Skeletal muscle satellite cell (primary cell): ENCODE measurements around the gene IPO5.
"Not testable (repeated sequence)": the region's sequence is repeated elsewhere in the genome, so short reads cannot be mapped to it uniquely, and the experiment has no call there.

Experiments
- H3K27me3 ChIP-seq: 2 replicates; pipeline ENCODE4 v1.7.0; 2013; ENCODE audit warnings: low read length; ENCODE audit not compliant: control insufficient read depth, insufficient read depth
- H3K36me3 ChIP-seq: 2 replicates; pipeline ENCODE4 v1.7.0; 2013; ENCODE audit warnings: mild to moderate bottlenecking, control low read depth, low read length; ENCODE audit not compliant: insufficient read depth
- H3K4me1 ChIP-seq: 2 replicates; pipeline ENCODE4 v1.7.0; 2013; ENCODE audit warnings: low read length; ENCODE audit not compliant: control insufficient read depth, insufficient read depth
- H3K4me2 ChIP-seq: 2 replicates; pipeline ENCODE4 v1.7.0; 2013; ENCODE audit warnings: mild to moderate bottlenecking, low read length
- H3K4me3 ChIP-seq: 2 replicates; pipeline ENCODE4 v1.7.0; 2013; ENCODE audit warnings: low read length
- H3K9ac ChIP-seq: 2 replicates; pipeline ENCODE4 v1.7.0; 2013; ENCODE audit warnings: mild to moderate bottlenecking, low read depth, low read length, moderate library complexity
- H3K9me3 ChIP-seq: replicated peaks from 2 replicates; pipeline ENCODE4 v1.7.0; 2013; ENCODE audit warnings: mild to moderate bottlenecking, control low read depth, low read length

The IPO5 gene

GRCh38 chr13:97977982-97978381 is 24.5 kb downstream of the IPO5 start:
- Histone ChIP-seq H3K4me3 (peak overlapping the region; percentile 99), H3K9ac (peak overlapping the region; percentile 94), H3K4me2 (peak overlapping the region; percentile 82), H3K9me3 (no peaks in the 10 kb centered on the region), H3K36me3 (peaks cover 11% of the 10 kb centered on the region), H3K27me3 (no peaks in the 10 kb centered on the region), H3K4me1 (peaks cover 35% of the 10 kb centered on the region)

GRCh38 chr13:97978651-97979050 is 25.2 kb downstream of the IPO5 start:
- peak overlapping the region; percentile 99 for H3K4me3 ChIP-seq
- peak overlapping the region; percentile 82 for H3K4me2 ChIP-seq
- peak overlapping the region; percentile 94 for H3K9ac ChIP-seq
- H3K9me3 ChIP-seq, result no peaks in the 10 kb centered on the region
- H3K36me3 ChIP-seq, result peaks cover 18% of the 10 kb centered on the region
- no peaks in the 10 kb centered on the region for H3K27me3 ChIP-seq
- H3K4me1 ChIP-seq, result peaks cover 35% of the 10 kb centered on the region

GRCh38 chr13:97979051-97979450 is 25.6 kb downstream of the IPO5 start:
- H3K4me3 ChIP-seq, result peak overlapping the region; percentile 99
- no peaks in the 10 kb centered on the region for H3K27me3 ChIP-seq
- H3K4me1 ChIP-seq, result peaks cover 35% of the 10 kb centered on the region
- peak overlapping the region; percentile 82 for H3K4me2 ChIP-seq
- peaks cover 18% of the 10 kb centered on the region for H3K36me3 ChIP-seq
- H3K9me3 ChIP-seq, result no peaks in the 10 kb centered on the region
- peak overlapping the region; percentile 94 for H3K9ac ChIP-seq

GRCh38 chr13:97979556-97979955 is 26.1 kb downstream of the IPO5 start:
- peak overlapping the region; percentile 94 for H3K9ac ChIP-seq
- H3K9me3 ChIP-seq, result no peaks in the 10 kb centered on the region
- H3K36me3 ChIP-seq, result peaks cover 23% of the 10 kb centered on the region
- H3K4me2 ChIP-seq, result peak overlapping the region; percentile 82
- peaks cover 35% of the 10 kb centered on the region for H3K4me1 ChIP-seq
- H3K4me3 ChIP-seq, result peak overlapping the region; percentile 99
- H3K27me3 ChIP-seq, result no peaks in the 10 kb centered on the region

GRCh38 chr13:97982286-97982685 is 28.8 kb downstream of the IPO5 start:
- Histone ChIP-seq H3K4me3 (no peak overlapping the region), H3K27me3 (no peaks in the 10 kb centered on the region), H3K36me3 (peaks cover 50% of the 10 kb centered on the region), H3K4me1 (peaks cover 31% of the 10 kb centered on the region), H3K9me3 (no peaks in the 10 kb centered on the region), H3K9ac (no peak overlapping the region), H3K4me2 (peak overlapping the region; percentile 31)

- Histone ChIP-seq H3K9ac (no peak overlapping the region), H3K9me3 (no peaks in the 10 kb centered on the region), H3K4me2 (no peak overlapping the region), H3K27me3 (no peaks in the 10 kb centered on the region), H3K4me1 (peaks cover 7% of the 10 kb centered on the region), H3K36me3 (peaks cover 87% of the 10 kb centered on the region), H3K4me3 (no peak overlapping the region)
Observed at GRCh38 chr13:97986835-97987234, 33.4 kb downstream of the IPO5 start.

GRCh38 chr13:97999653-98000052 is 46.2 kb downstream of the IPO5 start:
- Histone ChIP-seq H3K9ac (no peak overlapping the region), H3K36me3 (peaks cover 70% of the 10 kb centered on the region), H3K4me1 (peaks cover 9% of the 10 kb centered on the region), H3K27me3 (no peaks in the 10 kb centered on the region), H3K4me3 (no peak overlapping the region), H3K9me3 (no peaks in the 10 kb centered on the region), H3K4me2 (no peak overlapping the region)

GRCh38 chr13:98004107-98004506 is 50.6 kb downstream of the IPO5 start:
- peaks cover 9% of the 10 kb centered on the region for H3K4me1 ChIP-seq
- no peak overlapping the region for H3K4me3 ChIP-seq
- H3K4me2 ChIP-seq, result no peak overlapping the region
- no peaks in the 10 kb centered on the region for H3K9me3 ChIP-seq
- H3K36me3 ChIP-seq, result peaks cover 82% of the 10 kb centered on the region
- H3K9ac ChIP-seq, result no peak overlapping the region
- no peaks in the 10 kb centered on the region for H3K27me3 ChIP-seq

GRCh38 chr13:98004997-98005396 is 51.5 kb downstream of the IPO5 start:
- H3K4me1 ChIP-seq, H3K9ac ChIP-seq, H3K27me3 ChIP-seq, H3K9me3 ChIP-seq, H3K4me3 ChIP-seq, H3K4me2 ChIP-seq: not testable (repeated sequence)
- H3K36me3 ChIP-seq, result peaks cover 83% of the 10 kb centered on the region

- no peak overlapping the region for H3K4me3 ChIP-seq
- H3K36me3 ChIP-seq, result peaks cover 90% of the 10 kb centered on the region
- no peaks in the 10 kb centered on the region for H3K27me3 ChIP-seq
- H3K9ac ChIP-seq, result no peak overlapping the region
- H3K9me3 ChIP-seq, result no peaks in the 10 kb centered on the region
- H3K4me2 ChIP-seq, result no peak overlapping the region
- peaks cover 9% of the 10 kb centered on the region for H3K4me1 ChIP-seq
Observed at GRCh38 chr13:98007001-98007400, 53.5 kb downstream of the IPO5 start.

- H3K9ac ChIP-seq, result no peak overlapping the region
- no peaks in the 10 kb centered on the region for H3K9me3 ChIP-seq
- peaks cover 14% of the 10 kb centered on the region for H3K4me1 ChIP-seq
- H3K4me2 ChIP-seq, result no peak overlapping the region
- no peak overlapping the region for H3K4me3 ChIP-seq
- H3K36me3 ChIP-seq, result peaks cover 89% of the 10 kb centered on the region
- H3K27me3 ChIP-seq, result no peaks in the 10 kb centered on the region
Observed at GRCh38 chr13:98013241-98013640, 59.8 kb downstream of the IPO5 start.

GRCh38 chr13:98014766-98015165 is 61.3 kb downstream of the IPO5 start:
- Histone ChIP-seq H3K9me3 (no peaks in the 10 kb centered on the region), H3K9ac (no peak overlapping the region), H3K4me3 (no peak overlapping the region), H3K4me1 (peaks cover 14% of the 10 kb centered on the region), H3K27me3 (no peaks in the 10 kb centered on the region), H3K4me2 (peak overlapping the region; percentile 22), H3K36me3 (peaks cover 88% of the 10 kb centered on the region)
